HS-27A (cell line): ENCODE measurements around the gene ABTB2.
"Not testable (repeated sequence)": the region's sequence is repeated elsewhere in the genome, so short reads cannot be mapped to it uniquely, and the experiment has no call there.

Source experiments
- DNase-seq: peaks from one replicate; pipeline ENCODE4 v3.0.0-alpha.2; 2012; ENCODE audit warnings: low read depth, missing footprints

The ABTB2 gene

GRCh38 chr11:34185926-34186841, 171.6 kb downstream of the ABTB2 start:
- DNase-seq, result no peak

- no peak for DNase-seq
Measured at GRCh38 chr11:34184505-34185015, 173.2 kb downstream of the ABTB2 start.

GRCh38 chr11:34183848-34184391, 173.9 kb downstream of the ABTB2 start:
- DNase-seq, result no peak

GRCh38 chr11:34182921-34183685, 174.7 kb downstream of the ABTB2 start:
- DNase-seq, result no peak

GRCh38 chr11:34182425-34182824, 175.4 kb downstream of the ABTB2 start:
- no peak for DNase-seq

- DNase-seq, result no peak
Measured at GRCh38 chr11:34181856-34182405, 175.9 kb downstream of the ABTB2 start.

- no peak for DNase-seq
Measured at GRCh38 chr11:34181251-34181650, 176.6 kb downstream of the ABTB2 start.

- DNase-seq, result not testable (repeated sequence)
Measured at GRCh38 chr11:34180814-34181165, 177.0 kb downstream of the ABTB2 start.

- DNase-seq, result no peak
Measured at GRCh38 chr11:34180040-34180813, 177.6 kb downstream of the ABTB2 start.

GRCh38 chr11:34179026-34179675, 178.7 kb downstream of the ABTB2 start:
- DNase-seq, result no peak

- no peak for DNase-seq
Measured at GRCh38 chr11:34178209-34178821, 179.5 kb downstream of the ABTB2 start.

- no peak for DNase-seq
Measured at GRCh38 chr11:34176751-34177209, 181.0 kb downstream of the ABTB2 start.

- no peak for DNase-seq
Measured at GRCh38 chr11:34175284-34176019, 182.4 kb downstream of the ABTB2 start.

- no peak for DNase-seq
Measured at GRCh38 chr11:34174412-34175041, 183.3 kb downstream of the ABTB2 start.

GRCh38 chr11:34173050-34173449, 184.8 kb downstream of the ABTB2 start:
- DNase-seq, result no peak

- DNase-seq, result no peak
Measured at GRCh38 chr11:34169686-34170085, 188.1 kb downstream of the ABTB2 start.

- DNase-seq, result no peak
Measured at GRCh38 chr11:34168642-34169420, 189.0 kb downstream of the ABTB2 start.

GRCh38 chr11:34167961-34168360, 189.8 kb downstream of the ABTB2 start:
- DNase-seq, result no peak
